ENCODE results near the gene DBN1. TPM values are rescaled to one million over a fixed set of nuclear protein-coding genes. Genes with fewer than 3 reads are reported as not detected.
A peak's percentile ranks its signal among the peaks of the same experiment; 100 is the strongest.

DBN1 gene
- total and polyA plus RNA-seq, 2 donors (not counting 3 experiments of a cell fraction or from before 2014, with no cell fraction given) = 198 to 336 TPM

DNA sequence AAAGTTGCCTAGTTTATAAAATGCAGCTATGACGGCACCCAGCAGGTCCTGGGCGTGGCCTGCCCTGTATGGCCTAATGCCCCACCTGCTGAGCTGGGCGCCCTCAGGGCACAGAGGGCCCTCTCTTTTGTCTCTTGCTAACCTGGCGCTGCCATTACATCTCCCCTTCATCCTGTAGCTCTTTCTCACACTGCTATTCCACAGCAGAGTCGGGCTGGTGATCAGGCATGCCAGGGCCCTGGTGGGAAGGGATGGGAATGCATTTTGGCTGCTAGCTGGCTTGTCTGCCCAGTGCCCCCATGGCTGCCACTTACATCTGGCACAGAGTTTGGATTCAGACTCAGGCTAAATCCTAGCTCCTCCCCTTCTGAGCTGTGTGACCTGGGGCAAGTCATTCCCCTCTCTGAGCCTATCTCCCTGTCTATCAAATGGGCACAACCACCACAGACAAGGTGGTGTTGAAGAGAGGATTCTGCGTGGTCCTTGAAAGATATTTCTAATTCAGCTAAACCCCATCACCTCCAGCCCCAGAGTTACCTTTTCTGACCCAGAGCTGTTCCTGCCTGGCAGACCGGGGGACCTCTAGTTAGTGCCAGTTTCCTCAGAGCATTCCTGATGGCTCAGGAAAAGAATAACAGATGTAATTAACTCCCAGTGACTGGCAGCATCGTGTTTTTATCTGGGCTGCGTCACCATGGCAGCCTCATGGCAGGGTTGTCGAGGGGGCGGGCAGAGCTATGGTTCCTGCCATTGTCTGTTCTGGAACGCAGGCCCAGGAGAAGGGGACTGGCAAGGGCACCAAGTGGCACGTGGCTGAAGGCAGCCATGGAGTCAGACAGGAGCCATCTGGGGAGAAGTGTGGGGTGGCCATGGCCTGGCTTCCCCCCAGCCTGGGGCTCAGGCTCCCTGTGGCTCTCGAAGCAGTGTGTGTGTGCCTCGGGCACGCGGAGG, 20.5 kb downstream of the DBN1 start:
- DNase-seq (ENCODE audit: low read depth, low spot score) (peak; percentile 73), FAIRE-seq (peak; percentile 69)
- H3K27ac ChIP-seq (ENCODE audit: insufficient read depth, low read depth, low read length) = peak overlapping the region; percentile 77
- ChIA-PET POLR2A (interaction anchor here (1.0 to 2.4 kb wide), 3 partner anchors 27 to 49 kb away, joined by 3 to 7 read pairs (median 4); partner anchors contain the start of gene GRK6), CTCF (interaction anchor here (0.5 to 13.5 kb wide), 18 partner anchors 9 to 339 kb away, joined by 3 to 288 read pairs (median 6); partner anchors contain the start of genes F12, GRK6, PFN3 and SLC34A1)
- intact Hi-C loops (cut with micrococcal nuclease) (no loop called here), dilution Hi-C loops (cut with MboI; ENCODE audit: extremely low pct_ligation_motif_present, low sequenced_read_pairs) (no loop called here)
- H3K9me3 ChIP-seq (replicated peaks; ENCODE audit: control insufficient read depth, insufficient read depth, low read length) = no peaks in the 10 kb centered on the region
- H3K4me2 ChIP-seq (ENCODE audit: insufficient read depth, low read length) = no peak overlapping the region
- TF ChIP-seq CTCF (IDR thresholded peaks at IDR 0.05; ENCODE audit: extremely low read depth in 1 of 2, insufficient read depth in 1 of 2, low read depth in 1 of 2, low read length in 2 of 2) (peak in 1 of 2 donors; percentile 9), MAX (IDR thresholded peaks at IDR 0.05; ENCODE audit: insufficient read depth, insufficient read length) (peak; percentile 77), POLR2AphosphoS5 (IDR thresholded peaks at IDR 0.05; ENCODE audit: insufficient read depth, low read depth, low read length) (no peak), POLR2A (IDR thresholded peaks at IDR 0.05; ENCODE audit: low read depth, low read length) (no peak), JUN (IDR thresholded peaks at IDR 0.05; ENCODE audit: borderline replicate concordance, insufficient read depth, insufficient read length, low read depth) (no peak), GATA2 (IDR thresholded peaks at IDR 0.05; ENCODE audit: insufficient read depth, insufficient read length, low read depth, low read length) (no peak), MYC (IDR thresholded peaks at IDR 0.05; ENCODE audit: low read depth, low read length) (no peak), EZH2 (IDR thresholded peaks at IDR 0.05; ENCODE audit: borderline replicate concordance, low read depth, low read length, severe bottlenecking) (no peak), FOS (IDR thresholded peaks at IDR 0.05; ENCODE audit: borderline replicate concordance, insufficient read depth, low read length) (no peak)
- peaks cover 4 to 8% of the 10 kb centered on the region in 2 experiments for H3K36me3 ChIP-seq (ENCODE audit: control insufficient read depth in 2 of 2, extremely low read depth in 1 of 2, insufficient read depth in 2 of 2, low read length in 2 of 2)
- H3K4me3 ChIP-seq (replicated peaks in 1 of 3; ENCODE audit: insufficient read depth in 1 of 3, low read depth in 1 of 3, low read length in 3 of 3) = no peak overlapping the region
- no peak overlapping the region for H3K9ac ChIP-seq (replicated peaks; ENCODE audit: extremely low read depth, insufficient read depth, low read length)
- no peak overlapping the region for H2AFZ ChIP-seq (ENCODE audit: low read depth, low read length)
- no peaks in the 10 kb centered on the region for H3K27me3 ChIP-seq (ENCODE audit: control insufficient read depth in 2 of 2, insufficient read depth in 2 of 2, low read length in 2 of 2)
- H3K9me1 ChIP-seq (replicated peaks; ENCODE audit: control insufficient read depth, extremely low read depth, insufficient read depth, low read length) = no peaks in the 10 kb centered on the region
- no peaks in the 10 kb centered on the region for H3K79me2 ChIP-seq (ENCODE audit: control insufficient read depth, insufficient read depth, low read length)
- H4K20me1 ChIP-seq (replicated peaks; ENCODE audit: control insufficient read depth, extremely low read depth, insufficient read depth, low read length) = no peaks in the 10 kb centered on the region
- no TSS peak for BruUV-seq (replicated peaks)
- peaks cover 33% of the 10 kb centered on the region for H3K4me1 ChIP-seq (ENCODE audit: control insufficient read depth, extremely low read depth, insufficient read depth, low read length)
